A549 (cell line): ENCODE measurements around the gene WFS1. TPM values are rescaled to one million over a fixed set of nuclear protein-coding genes. Genes with fewer than 3 reads are reported as not detected.

Experiments
- ATAC-seq, 2 experiments: fragments of 200-7000 bp in 1 of 2; fragments of >200 bp in 1 of 2; cut with Nextera tagmentation in 1 of 2; cut with Tn5 transposase in 1 of 2; 3 replicates each; pipeline versions ENCODE4 v1.8.0 to v1.9.1; 2018 to 2020; ENCODE audit warnings: mild to moderate bottlenecking in 1 of 2, moderate library complexity in 1 of 2
- CTCF ChIA-PET: fragments of 300-600 bp; sonication (Branson Sonifier 250); formaldehyde crosslinking; extraction: SDS; loops from one replicate; lab custom pipeline; 2021; ENCODE audit warnings: antibody characterized with exemption, inconsistent platforms; lab: Yijun Ruan, JAX
- POLR2A ChIA-PET: fragments of 350-600 bp; formaldehyde crosslinking; extraction: SDS; loops from one replicate; lab custom pipeline; 2021; ENCODE audit warnings: antibody characterized with exemption, inconsistent platforms; lab: Yijun Ruan, JAX
- DNase-seq, 2 experiments: peaks; one replicate each; pipeline versions ENCODE4 v3.0.0 to v3.0.0-alpha.2; 2011 to 2016; ENCODE audit warnings: low read depth in 1 of 2, low spot score in 1 of 2
- FAIRE-seq: peaks from 2 replicates; lab custom pipeline; 2011; peaks lifted over from hg19 to GRCh38; lab: Jason Lieb, UNC
- H3K27ac ChIP-seq, 2 experiments: fragments of >200 bp; sonication (Bioruptor Twin); formaldehyde crosslinking; 3 replicates each; pipeline ENCODE4 v1.5.1; 2016 to 2017
- H3K4me1 ChIP-seq: fragments of >200 bp; sonication (Bioruptor Twin); formaldehyde crosslinking; 3 replicates; pipeline ENCODE4 v1.6.1; 2016
- H3K4me2 ChIP-seq: fragments of >200 bp; sonication (Bioruptor Twin); formaldehyde crosslinking; 3 replicates; pipeline ENCODE4 v1.6.1; 2016
- H3K4me3 ChIP-seq: fragments of >200 bp; sonication (Bioruptor Twin); formaldehyde crosslinking; 3 replicates; pipeline ENCODE4 v1.5.1; 2016
- H3K9me3 ChIP-seq: fragments of >200 bp; sonication (Bioruptor Twin); formaldehyde crosslinking; 3 replicates; pipeline ENCODE4 v1.6.1; 2016
- CHD2 ChIP-seq: fragments of 150-350 bp; IDR thresholded peaks from 2 replicates; pipeline ENCODE4 v1.6.1; 2014; ENCODE audit warnings: low read length; ENCODE audit not compliant: partially characterized antibody
- CTCF ChIP-seq: fragments of >200 bp; sonication (Bioruptor Twin); formaldehyde crosslinking; IDR thresholded peaks from 3 replicates; pipeline ENCODE4 v1.5.1; 2016
- ESRRA ChIP-seq: fragments of 150-350 bp; IDR thresholded peaks from 2 replicates; pipeline ENCODE4 v1.6.1; 2014; ENCODE audit warnings: mild to moderate bottlenecking, low read length, borderline replicate concordance
- HDAC2 ChIP-seq: fragments of 200-600 bp; sonication (generic); IDR thresholded peaks from 2 replicates; pipeline ENCODE4 v1.6.1; 2016
- HEYL ChIP-seq: fragments of 250-450 bp; sonication (Bioruptor Pico); IDR thresholded peaks from 2 replicates; pipeline ENCODE4 v1.8.0; 2021; ENCODE audit warnings: mild to moderate bottlenecking, moderate library complexity
- JUNB ChIP-seq: fragments of >200 bp; sonication (Bioruptor Twin); formaldehyde crosslinking; IDR thresholded peaks from 2 replicates; pipeline ENCODE4 v1.6.1; 2016
- RARB ChIP-seq: fragments of 250-450 bp; sonication (Bioruptor Pico); IDR thresholded peaks from 2 replicates; pipeline ENCODE4 v1.8.0; 2021; ENCODE audit warnings: mild to moderate bottlenecking, moderate library complexity
- RFX5 ChIP-seq: fragments of 450-650 bp; IDR thresholded peaks from 2 replicates; pipeline ENCODE4 v1.7.1; 2014; ENCODE audit warnings: antibody characterized with exemption, mild to moderate bottlenecking, moderate library complexity
- ZC3H11A ChIP-seq: fragments of 450-650 bp; IDR thresholded peaks from 2 replicates; pipeline ENCODE4 v1.6.1; 2014; ENCODE audit warnings: antibody characterized with exemption, mild to moderate bottlenecking
- ZFP36 ChIP-seq: fragments of 450-650 bp; IDR thresholded peaks from 2 replicates; pipeline ENCODE4 v1.6.1; 2014; ENCODE audit warnings: borderline replicate concordance; ENCODE audit not compliant: partially characterized antibody
- WGBS: methylation state at CpG from one replicate; pipeline ENCODE4 v1.1.6; 2017; ENCODE audit errors: missing lambda C conversion rate; 5-methylcytosine and 5-hydroxymethylcytosine counted together
- polyA plus RNA-seq, 4 experiments: library from polyadenylated mRNA; depleted of rRNA in 3 of 4; stranded (reverse); fragments of >200 nt; fragmentation: RNase III in 1 of 4; extraction: RNeasy Plus Mini Kit Qiagen cat#74134 plus additional on column Dnase treatment in 1 of 4; gene quantifications; 2 replicates in 3 of 4; 3 replicates in 1 of 4; pipeline ENCODE4 v1.2.3, GENCODE V29; 2011 to 2017
- TF ChIP-seq, protein P1 (sequence below): fragments of 250-450 bp; sonication (Bioruptor Pico); IDR thresholded peaks from 2 replicates; pipeline ENCODE4 v1.5.0; 2020; ENCODE audit warnings: low read depth, mild to moderate bottlenecking, moderate library complexity
- TF ChIP-seq, protein P2 (sequence below): fragments of >200 bp; sonication (Bioruptor Twin); formaldehyde crosslinking; IDR thresholded peaks from 3 replicates; pipeline ENCODE4 v1.6.1; 2016
- TF ChIP-seq, protein P3 (sequence below): IDR thresholded peaks from 2 replicates; pipeline ENCODE4 v1.6.1; 2012; ENCODE audit warnings: low read depth, borderline replicate concordance
- TF ChIP-seq, protein P4 (sequence below): fragments of 250-450 bp; sonication (Bioruptor Pico); IDR thresholded peaks from 2 replicates; pipeline ENCODE4 v1.5.0; 2021; ENCODE audit warnings: mild to moderate bottlenecking, moderate library complexity, borderline replicate concordance

Gene WFS1
- polyA plus RNA-seq, 2 of the 4 experiments (the other 2 are of a cell fraction), result 8.8 to 13.6 TPM

- DNase-seq (no peak), FAIRE-seq (no peak), ATAC-seq (no peak)
- H3K4me1 ChIP-seq, result no peaks in the 10 kb centered on the region
- no peaks in the 10 kb centered on the region for H3K9me3 ChIP-seq
- TF ChIP-seq RFX5, result no peak
- no peak for TF ChIP-seq ZC3H11A
- no peak for TF ChIP-seq RARB
- TF ChIP-seq CHD2, result no peak
- TF ChIP-seq JUNB, result no peak
- TF ChIP-seq, protein P1, sequence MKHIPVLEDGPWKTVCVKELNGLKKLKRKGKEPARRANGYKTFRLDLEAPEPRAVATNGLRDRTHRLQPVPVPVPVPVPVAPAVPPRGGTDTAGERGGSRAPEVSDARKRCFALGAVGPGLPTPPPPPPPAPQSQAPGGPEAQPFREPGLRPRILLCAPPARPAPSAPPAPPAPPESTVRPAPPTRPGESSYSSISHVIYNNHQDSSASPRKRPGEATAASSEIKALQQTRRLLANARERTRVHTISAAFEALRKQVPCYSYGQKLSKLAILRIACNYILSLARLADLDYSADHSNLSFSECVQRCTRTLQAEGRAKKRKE (CRISPR knock-in tag), result no peak
- TF ChIP-seq, protein P2, sequence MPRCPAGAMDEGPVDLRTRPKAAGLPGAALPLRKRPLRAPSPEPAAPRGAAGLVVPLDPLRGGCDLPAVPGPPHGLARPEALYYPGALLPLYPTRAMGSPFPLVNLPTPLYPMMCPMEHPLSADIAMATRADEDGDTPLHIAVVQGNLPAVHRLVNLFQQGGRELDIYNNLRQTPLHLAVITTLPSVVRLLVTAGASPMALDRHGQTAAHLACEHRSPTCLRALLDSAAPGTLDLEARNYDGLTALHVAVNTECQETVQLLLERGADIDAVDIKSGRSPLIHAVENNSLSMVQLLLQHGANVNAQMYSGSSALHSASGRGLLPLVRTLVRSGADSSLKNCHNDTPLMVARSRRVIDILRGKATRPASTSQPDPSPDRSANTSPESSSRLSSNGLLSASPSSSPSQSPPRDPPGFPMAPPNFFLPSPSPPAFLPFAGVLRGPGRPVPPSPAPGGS, result no peak
- peak; percentile 70 for TF ChIP-seq ZFP36
- ChIA-PET POLR2A (no interaction called here), CTCF (interaction anchor here (1.0 to 13.8 kb wide), 15 partner anchors 10 to 334 kb away, joined by 4 to 408 read pairs (median 8); no protein-coding TSS in a partner anchor)
- no peak overlapping the region for H3K4me3 ChIP-seq
- no peak overlapping the region for H3K27ac ChIP-seq
- no peak overlapping the region for H3K4me2 ChIP-seq
- 90% methylated on average over 6 of the region's 6 CpGs for WGBS
Measured at GRCh38 chr4:6332669-6333050, 63.0 kb downstream of the WFS1 start.

GRCh38 chr4:6333301-6334202, 63.9 kb downstream of the WFS1 start:
- ChIA-PET CTCF (interaction anchor here (1.0 to 13.8 kb wide), 11 partner anchors 9 to 335 kb away, joined by 3 to 408 read pairs (median 11); no protein-coding TSS in a partner anchor), POLR2A (no interaction called here)
- no peak for ATAC-seq
- 86% methylated on average over 16 of the region's 19 CpGs for WGBS
- no peaks in the 10 kb centered on the region for H3K9me3 ChIP-seq
- H3K4me1 ChIP-seq, result no peaks in the 10 kb centered on the region
- H3K4me2 ChIP-seq, result no peak overlapping the region
- H3K27ac ChIP-seq, result no peak overlapping the region
- no peak for TF ChIP-seq HEYL (CRISPR knock-in tag)
- TF ChIP-seq, protein P3, sequence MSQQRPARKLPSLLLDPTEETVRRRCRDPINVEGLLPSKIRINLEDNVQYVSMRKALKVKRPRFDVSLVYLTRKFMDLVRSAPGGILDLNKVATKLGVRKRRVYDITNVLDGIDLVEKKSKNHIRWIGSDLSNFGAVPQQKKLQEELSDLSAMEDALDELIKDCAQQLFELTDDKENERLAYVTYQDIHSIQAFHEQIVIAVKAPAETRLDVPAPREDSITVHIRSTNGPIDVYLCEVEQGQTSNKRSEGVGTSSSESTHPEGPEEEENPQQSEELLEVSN, result no peak
- peak; percentile 29; the same call in 1 of the 3 replicates for TF ChIP-seq CTCF
- TF ChIP-seq ESRRA, result no peak
- no peak for TF ChIP-seq HDAC2
- H3K4me3 ChIP-seq, result no peak overlapping the region
- DNase-seq, result peak in 1 of 2 experiments; percentile 37
- no peak for FAIRE-seq

DNA sequence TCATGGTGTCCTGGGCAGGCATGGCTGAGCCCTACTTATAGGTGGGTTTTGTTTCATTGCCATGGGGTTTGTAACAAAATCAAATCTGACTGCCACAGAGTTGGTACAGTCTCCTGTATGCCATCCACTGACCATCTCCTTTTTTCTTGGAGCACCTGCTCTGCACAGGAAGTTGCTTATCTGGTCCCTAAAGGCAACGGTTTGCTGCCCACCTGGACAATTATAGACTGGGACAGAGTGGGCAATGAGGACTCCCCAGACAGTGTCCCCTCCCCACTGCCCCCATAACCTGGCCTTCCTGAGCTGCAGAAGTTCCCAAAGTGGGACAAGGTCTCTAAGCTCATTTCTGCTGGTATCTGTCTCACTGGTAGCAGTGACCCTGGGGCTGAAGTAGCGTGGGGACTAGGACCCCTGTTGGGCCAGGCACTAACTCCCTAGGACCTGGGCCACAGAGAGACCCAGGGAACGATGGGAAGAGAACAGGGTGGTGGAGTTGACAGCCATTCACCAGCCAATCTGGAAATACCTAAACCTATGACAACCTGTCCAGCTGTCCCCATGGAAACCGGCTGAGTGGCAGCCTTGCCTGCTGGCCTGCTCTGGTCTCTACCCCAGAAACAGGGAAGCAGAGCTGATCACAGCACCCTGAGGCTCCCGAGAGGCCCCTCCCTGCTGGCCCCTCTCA, 64.7 kb downstream of the WFS1 start:
- Histone ChIP-seq H3K4me2 (no peak overlapping the region), H3K4me1 (no peaks in the 10 kb centered on the region), H3K4me3 (no peak overlapping the region), H3K27ac (no peak overlapping the region), H3K9me3 (no peaks in the 10 kb centered on the region)
- ChIA-PET POLR2A (no interaction called here), CTCF (interaction anchor here (0.8 to 13.8 kb wide), 6 partner anchors 9 to 214 kb away, joined by 3 to 408 read pairs (median 28); no protein-coding TSS in a partner anchor)
- WGBS, result 73% methylated on average over 5 of the region's 5 CpGs
- ATAC-seq (no peak), DNase-seq (no peak), FAIRE-seq (no peak)
- TF ChIP-seq, protein P4, sequence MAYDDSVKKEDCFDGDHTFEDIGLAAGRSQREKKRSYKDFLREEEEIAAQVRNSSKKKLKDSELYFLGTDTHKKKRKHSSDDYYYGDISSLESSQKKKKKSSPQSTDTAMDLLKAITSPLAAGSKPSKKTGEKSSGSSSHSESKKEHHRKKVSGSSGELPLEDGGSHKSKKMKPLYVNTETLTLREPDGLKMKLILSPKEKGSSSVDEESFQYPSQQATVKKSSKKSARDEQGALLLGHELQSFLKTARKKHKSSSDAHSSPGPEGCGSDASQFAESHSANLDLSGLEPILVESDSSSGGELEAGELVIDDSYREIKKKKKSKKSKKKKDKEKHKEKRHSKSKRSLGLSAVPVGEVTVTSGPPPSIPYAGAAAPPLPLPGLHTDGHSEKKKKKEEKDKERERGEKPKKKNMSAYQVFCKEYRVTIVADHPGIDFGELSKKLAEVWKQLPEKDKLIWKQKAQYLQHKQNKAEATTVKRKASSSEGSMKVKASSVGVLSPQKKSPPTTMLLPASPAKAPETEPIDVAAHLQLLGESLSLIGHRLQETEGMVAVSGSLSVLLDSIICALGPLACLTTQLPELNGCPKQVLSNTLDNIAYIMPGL (CRISPR knock-in tag), result no peak
- no peak for TF ChIP-seq RFX5
